Skeletal muscle tissue (tissue), 4 donors: ENCODE data around the gene PALS1. TPM values are rescaled to one million over a fixed set of nuclear protein-coding genes. Genes with fewer than 3 reads are reported as not detected.
"Not testable (repeated sequence)": the region's sequence is repeated elsewhere in the genome, so short reads cannot be mapped to it uniquely, and the experiment has no call there.

Experiments
- H3K27ac ChIP-seq: one replicate; pipeline ENCODE4 v1.7.0; 2013; ENCODE audit warnings: mild to moderate bottlenecking, low read depth, low read length, inconsistent platforms
- H3K27me3 ChIP-seq, 3 donors: one replicate each; pipeline ENCODE4 v1.7.0; 2013; ENCODE audit warnings: low read length in 3 of 3; ENCODE audit not compliant: control insufficient read depth in 3 of 3, insufficient read depth in 3 of 3
- H3K36me3 ChIP-seq, 3 donors: one replicate each; pipeline ENCODE4 v1.7.0; 2013; ENCODE audit warnings: low read length in 3 of 3; ENCODE audit not compliant: control insufficient read depth in 3 of 3, insufficient read depth in 3 of 3
- H3K4me1 ChIP-seq, 3 donors: one replicate each; pipeline ENCODE4 v1.7.0; 2013; ENCODE audit warnings: low read length in 3 of 3, mild to moderate bottlenecking in 3 of 3; ENCODE audit not compliant: control insufficient read depth in 3 of 3, insufficient read depth in 3 of 3
- H3K4me3 ChIP-seq, 3 donors: one replicate each; pipeline ENCODE4 v1.7.0; 2013; ENCODE audit warnings: low read length in 3 of 3
- H3K9ac ChIP-seq, 3 donors: one replicate each; pipeline ENCODE4 v1.7.0; 2013; ENCODE audit warnings: low read length in 3 of 3, mild to moderate bottlenecking in 3 of 3, moderate library complexity in 2 of 3, low read depth in 1 of 3
- H3K9me3 ChIP-seq, 3 donors: one replicate each; pipeline ENCODE4 v1.7.0; 2013; ENCODE audit warnings: low read length in 3 of 3; ENCODE audit not compliant: control insufficient read depth in 3 of 3
- total RNA-seq: library from RNA; depleted of rRNA; stranded (reverse); fragments of >200 nt; gene quantifications from one replicate; pipeline ENCODE4 v1.2.3, GENCODE V29; 2014
- donor health status: Osteomylitis.

PALS1 gene
- total RNA-seq, 1 donor from 2014 or later: 15.7 TPM

GRCh38 chr14:67270933-67271332 lies 29.7 kb downstream of the PALS1 start:
- Histone ChIP-seq H3K27ac (peak overlapping the region; percentile 22), H3K36me3 (no peaks in the 10 kb centered on the region), H3K4me1 (peaks cover 13 to 18% (median 13%) of the 10 kb centered on the region in 3 donors), H3K4me3 (no peak overlapping the region), H3K27me3 (no peaks in the 10 kb centered on the region), H3K9ac (no peak overlapping the region), H3K9me3 (no peaks in the 10 kb centered on the region)

- H3K27me3 ChIP-seq, H3K9ac ChIP-seq, H3K9me3 ChIP-seq, H3K4me3 ChIP-seq, H3K27ac ChIP-seq, H3K36me3 ChIP-seq: not testable (repeated sequence)
- peaks cover 6 to 19% (median 11%) of the 10 kb centered on the region in 3 donors for H3K4me1 ChIP-seq
Measured at GRCh38 chr14:67273281-67273680, 32.0 kb downstream of the PALS1 start.

GRCh38 chr14:67276131-67276530 lies 34.9 kb downstream of the PALS1 start:
- no peaks in the 10 kb centered on the region for H3K27me3 ChIP-seq
- H3K9me3 ChIP-seq: no peaks in the 10 kb centered on the region
- H3K27ac ChIP-seq: no peak overlapping the region
- no peak overlapping the region for H3K9ac ChIP-seq
- no peaks in the 10 kb centered on the region for H3K36me3 ChIP-seq
- peaks cover 0 to 7% (median 0%) of the 10 kb centered on the region in 3 donors for H3K4me1 ChIP-seq
- H3K4me3 ChIP-seq: no peak overlapping the region

GRCh38 chr14:67280506-67280905 lies 39.3 kb downstream of the PALS1 start:
- peaks cover 0 to 3% (median 0%) of the 10 kb centered on the region in 3 donors for H3K4me1 ChIP-seq
- H3K36me3 ChIP-seq: no peaks in the 10 kb centered on the region
- H3K9ac ChIP-seq: no peak overlapping the region
- no peaks in the 10 kb centered on the region for H3K9me3 ChIP-seq
- no peak overlapping the region for H3K4me3 ChIP-seq
- no peak overlapping the region for H3K27ac ChIP-seq
- H3K27me3 ChIP-seq: no peaks in the 10 kb centered on the region

GRCh38 chr14:67285876-67286452 lies 44.7 kb downstream of the PALS1 start:
- no peaks in the 10 kb centered on the region for H3K4me1 ChIP-seq
- no peaks in the 10 kb centered on the region for H3K36me3 ChIP-seq
- no peak overlapping the region for H3K27ac ChIP-seq
- H3K9ac ChIP-seq: no peak overlapping the region
- H3K4me3 ChIP-seq: no peak overlapping the region
- no peaks in the 10 kb centered on the region for H3K27me3 ChIP-seq
- no peaks in the 10 kb centered on the region for H3K9me3 ChIP-seq

Other genes with a start within 250 kb of the PALS1 start
- gene GARIN2, start 52.0 kb upstream of the PALS1 start, total RNA-seq: not detected
- gene ATP6V1D, start 118.4 kb downstream of the PALS1 start, total RNA-seq: 61.6 TPM
- 92.4 TPM for gene EIF2S1, start 118.9 kb downstream of the PALS1 start, total RNA-seq
- gene PLEK2, start 170.7 kb downstream of the PALS1 start, total RNA-seq: 3.7 TPM
- gene TMEM229B, start 247.3 kb downstream of the PALS1 start, total RNA-seq: 0.52 TPM